AG04449 (cell line): ENCODE measurements around the gene NABP2.
A peak's percentile ranks its signal among the peaks of the same experiment; 100 is the strongest.

Source experiments
- CTCF ChIA-PET: fragments of 350-600 bp; formaldehyde crosslinking; extraction: SDS; loops from one replicate; lab custom pipeline; 2021; ENCODE audit warnings: antibody characterized with exemption; lab: Yijun Ruan, JAX
- POLR2A ChIA-PET: fragments of 400-600, 350-600 bp; formaldehyde crosslinking; extraction: SDS; loops from one replicate; lab custom pipeline; 2020; ENCODE audit warnings: antibody characterized with exemption, inconsistent platforms; lab: Yijun Ruan, JAX
- DNase-seq: peaks from one replicate; pipeline ENCODE4 v3.0.0-alpha.2; 2010; ENCODE audit warnings: low read depth, low spot score
- H3K4me3 ChIP-seq: 2 replicates; pipeline ENCODE4 v1.5.1; 2011; ENCODE audit warnings: low read depth, mild to moderate bottlenecking, control low read depth, low read length
- CTCF ChIP-seq: IDR thresholded peaks from one replicate; pipeline ENCODE4 v1.5.1; 2011; ENCODE audit warnings: mild to moderate bottlenecking, moderate library complexity, low read length, control low read depth, inconsistent platforms; ENCODE audit not compliant: insufficient read depth; ENCODE audit errors: missing control alignments

The NABP2 gene

GRCh38 chr12:56224102-56224701, at the start of gene NABP2:
NABP2 (plus strand) TSS chr12:56224342; CDS start chr12:56224857, 515 bp downstream.
- CTCF ChIA-PET, result interaction anchor here (0.9 to 5.6 kb wide), 8 partner anchors 13 to 77 kb away, joined by 3 to 145 read pairs (median 24); partner anchors contain the start of genes ANKRD52 and SMARCC2
- peak; percentile 75 for DNase-seq
- POLR2A ChIA-PET, result no interaction called here
- peak within 1 kb of the TSS; percentile 78 for H3K4me3 ChIP-seq
- TF ChIP-seq CTCF, result peak; percentile 96

DNA sequence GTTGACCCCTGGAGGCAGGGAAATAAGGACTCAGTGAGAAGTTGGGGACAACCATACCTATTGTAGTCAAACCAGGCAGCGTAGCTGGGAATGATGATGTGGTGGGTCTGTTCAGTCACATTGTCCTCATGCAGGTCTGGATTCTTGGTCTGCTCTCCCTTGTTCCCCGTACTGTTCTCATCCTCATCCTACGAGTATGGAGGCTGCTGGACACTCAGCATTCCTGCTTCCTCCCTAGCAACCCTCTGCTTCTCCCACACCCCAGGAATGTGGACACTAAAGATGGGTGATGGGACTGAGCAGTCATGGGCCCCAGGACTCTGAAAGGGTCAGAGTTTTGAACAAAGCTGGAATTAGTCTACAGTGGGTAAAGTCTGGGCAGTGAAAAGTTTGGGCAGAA, 45.8 kb upstream of the NABP2 start:
- ChIA-PET POLR2A (no interaction called here), CTCF (interaction anchor here (1.2 to 7.9 kb wide), 4 partner anchors 10 to 52 kb away, joined by 3 to 83 read pairs (median 4); partner anchors contain the start of gene SMARCC2)

DNA sequence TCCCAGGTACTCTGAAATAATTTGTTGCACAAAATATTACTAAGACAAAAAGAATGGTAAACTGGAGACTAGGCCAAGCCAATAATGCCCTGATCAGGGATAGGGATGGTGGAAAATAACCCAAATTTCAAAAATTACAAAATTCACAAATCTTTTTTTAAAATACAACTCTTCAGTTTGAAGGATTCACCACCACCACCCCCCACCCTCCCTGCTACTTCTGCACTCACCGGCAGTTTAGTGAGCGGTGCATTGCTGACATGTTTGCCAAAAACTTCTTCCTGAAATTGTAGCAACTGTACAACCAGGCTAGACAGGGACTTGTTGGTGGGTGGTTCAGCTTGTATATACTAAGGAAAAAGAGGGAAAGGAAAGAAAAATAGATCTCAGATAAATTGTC, 37.2 kb upstream of the NABP2 start:
- DNase-seq, result no peak
- no peak overlapping the region; the same call in 1 of the 2 replicates for H3K4me3 ChIP-seq
- no peak for TF ChIP-seq CTCF
- POLR2A ChIA-PET, result interaction anchor here (1.0 to 3.2 kb wide), 2 partner anchors 34 to 59 kb away, joined by 3 to 27 read pairs; partner anchors contain the start of gene ESYT1
- CTCF ChIA-PET, result interaction anchor here (1.0 to 7.4 kb wide), 8 partner anchors 11 to 448 kb away, joined by 3 to 311 read pairs (median 66); partner anchors contain the start of genes ESYT1, RNF41 and ZC3H10

More for the DNA sequence above, 45.8 kb upstream of the NABP2 start:
- TF ChIP-seq CTCF, result no peak
- H3K4me3 ChIP-seq, result no peak overlapping the region
- no peak for DNase-seq

- ChIA-PET CTCF (interaction anchor here (0.9 to 7.4 kb wide), 21 partner anchors 7 to 459 kb away, joined by 3 to 311 read pairs (median 12); partner anchors contain the start of genes ANKRD52, ESYT1, MYL6 and RNF41), POLR2A (interaction anchor here (0.8 to 3.2 kb wide), 6 partner anchors 9 to 70 kb away, joined by 3 to 27 read pairs (median 7); partner anchors contain the start of genes ESYT1, RPL41 and ZC3H10)
- no peak for TF ChIP-seq CTCF
- no peak for DNase-seq
- peak overlapping the region; percentile 76 for H3K4me3 ChIP-seq
Observed at GRCh38 chr12:56188131-56188777, 35.9 kb upstream of the NABP2 start.

DNA sequence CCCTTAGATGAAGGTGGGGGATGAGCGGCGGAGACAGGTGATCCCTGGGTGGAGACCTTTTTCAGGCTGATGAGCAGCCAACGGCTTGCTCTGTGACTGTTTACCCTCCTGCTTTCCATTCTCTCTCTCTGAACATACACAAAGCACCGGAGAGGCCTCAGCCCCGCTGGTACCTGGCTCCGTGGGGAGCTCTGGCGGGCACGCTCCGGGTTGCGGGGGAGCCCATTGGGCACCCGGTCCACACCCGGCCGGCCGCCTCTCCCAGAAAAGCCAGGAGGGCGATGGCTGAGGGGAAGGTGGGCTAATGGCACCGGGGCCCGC, 35.4 kb upstream of the NABP2 start:
- no peak for DNase-seq
- TF ChIP-seq CTCF, result no peak
- peak overlapping the region; percentile 76 for H3K4me3 ChIP-seq
- ChIA-PET POLR2A (interaction anchor here (0.9 to 3.2 kb wide), 8 partner anchors 8 to 71 kb away, joined by 3 to 27 read pairs (median 8); partner anchors contain the start of genes ESYT1, MYL6, RPL41 and ZC3H10), CTCF (interaction anchor here (0.9 to 7.4 kb wide), 38 partner anchors 8 to 459 kb away, joined by 3 to 311 read pairs (median 12); partner anchors contain the start of genes ANKRD52, CNPY2, ESYT1 and MYL6)
